CD4-positive, alpha-beta T cell treated with Interferon alpha-2 for 1 hour (primary cell): Measurements from ENCODE around the gene PRR27.
"Not testable (repeated sequence)": the region's sequence is repeated elsewhere in the genome, so short reads cannot be mapped to it uniquely, and the experiment has no call there.

Source experiments
- DNase-seq, 2 donors: peaks; one replicate each; pipeline ENCODE4 v3.0.0-alpha.2; 2020 to 2022

Gene PRR27

GRCh38 chr4:70203601-70204000, 49.6 kb downstream of the PRR27 start:
- no peak for DNase-seq

GRCh38 chr4:70212752-70213151, 58.7 kb downstream of the PRR27 start:
- DNase-seq, result not testable (repeated sequence)
